Panc1 (cell line): ENCODE results near the gene ATXN1. TPM values are rescaled to one million over a fixed set of nuclear protein-coding genes. Genes with fewer than 3 reads are reported as not detected.
A peak's percentile ranks its signal among the peaks of the same experiment; 100 is the strongest.
"Not testable (repeated sequence)": the region's sequence is repeated elsewhere in the genome, so short reads cannot be mapped to it uniquely, and the experiment has no call there.

Source experiments
- ATAC-seq: fragments of 200-7000 bp; cut with Tn5 transposase; 2 replicates; pipeline ENCODE4 v1.9.1; 2020; ENCODE audit warnings: mild to moderate bottlenecking, moderate library complexity
- BruUV-seq: library from RNA; stranded (reverse); fragments of 400-500 nt; replicated peaks from 2 replicates; lab custom pipeline; 2021; lab: Mats Ljungman, UMichigan
- CTCF ChIA-PET: fragments of 300-600 bp; sonication (Branson Sonifier 250); formaldehyde crosslinking; loops from one replicate; lab custom pipeline; 2022; ENCODE audit warnings: antibody characterized with exemption; lab: Charles Lee
- POLR2A ChIA-PET: fragments of 300-600 bp; sonication (Branson Sonifier 250); formaldehyde crosslinking; loops from one replicate; lab custom pipeline; 2022; ENCODE audit warnings: antibody characterized with exemption; lab: Charles Lee
- DNase-seq: peaks from one replicate; pipeline ENCODE4 v3.0.0-alpha.2; 2010; ENCODE audit warnings: low read depth, low spot score
- H3K27ac ChIP-seq: 2 replicates; pipeline ENCODE4 v1.5.1; 2011; ENCODE audit warnings: mild to moderate bottlenecking, low read length, inconsistent platforms
- H3K27me3 ChIP-seq: fragments of 200-500 bp; sonication (Bioruptor generic); 2 replicates; pipeline ENCODE4 v1.6.0; 2014; ENCODE audit warnings: low read length, inconsistent platforms; ENCODE audit not compliant: control insufficient read depth, insufficient read depth
- H3K36me3 ChIP-seq: fragments of 200-500 bp; sonication (Bioruptor generic); 2 replicates; pipeline ENCODE4 v1.5.1; 2014; ENCODE audit warnings: inconsistent platforms, mild to moderate bottlenecking, low read length, moderate library complexity; ENCODE audit not compliant: control insufficient read depth, insufficient read depth
- H3K4me1 ChIP-seq: 2 replicates; pipeline ENCODE4 v1.5.1; 2011; ENCODE audit warnings: inconsistent platforms, mild to moderate bottlenecking, low read length, moderate library complexity; ENCODE audit not compliant: control insufficient read depth, insufficient read depth
- H3K4me3 ChIP-seq, 2 experiments: 2 replicates each; pipeline ENCODE4 v1.5.1; 2011 to 2012; ENCODE audit warnings: low read depth in 2 of 2, low read length in 2 of 2, mild to moderate bottlenecking in 2 of 2, inconsistent platforms in 1 of 2, moderate library complexity in 1 of 2
- H3K9me3 ChIP-seq: fragments of 200-500 bp; sonication (Bioruptor generic); 2 replicates; pipeline ENCODE4 v1.5.1; 2014; ENCODE audit warnings: low read depth, mild to moderate bottlenecking, inconsistent platforms, low read length, moderate library complexity; ENCODE audit not compliant: control insufficient read depth, insufficient read depth
- CTCF ChIP-seq: fragments of 450-650 bp; IDR thresholded peaks from 2 replicates; pipeline ENCODE4 v1.5.1; 2017; ENCODE audit warnings: mild to moderate bottlenecking
- POLR2AphosphoS5 ChIP-seq: IDR thresholded peaks from 2 replicates; pipeline ENCODE4 v1.6.1; 2012; ENCODE audit warnings: mild to moderate bottlenecking, low read depth, low read length, moderate library complexity
- REST ChIP-seq, 2 experiments: IDR thresholded peaks; 2 replicates each; pipeline ENCODE4 v1.6.1; 2011 to 2012; ENCODE audit warnings: low read depth in 2 of 2, control low read depth in 1 of 2, low read length in 1 of 2, mild to moderate bottlenecking in 1 of 2, moderate library complexity in 1 of 2; ENCODE audit not compliant: insufficient read depth in 1 of 2
- SIN3A ChIP-seq: IDR thresholded peaks from 2 replicates; pipeline ENCODE4 v1.6.1; 2012; ENCODE audit warnings: low read depth, mild to moderate bottlenecking, low read length, moderate library complexity, borderline replicate concordance; ENCODE audit not compliant: insufficient read depth
- TCF7L2 ChIP-seq: IDR thresholded peaks from 2 replicates; pipeline ENCODE4 v1.6.1; 2011; ENCODE audit warnings: mild to moderate bottlenecking, low read depth, low read length, inconsistent platforms
- in situ Hi-C: cut with HindIII; loops from 2 replicates; pipeline ENCODE4 v1.10.0; 2016; ENCODE audit warnings: low sequenced_read_pairs, low pct_unique_long_range_greater_than_20kb
- intact Hi-C: fragments of 100-400 bp; cut with micrococcal nuclease; formaldehyde crosslinking; loops from one replicate; pipeline ENCODE4 v1.10.0; 2022; ENCODE audit not compliant: unreplicated experiment
- total RNA-seq: library from RNA; stranded (reverse); gene quantifications from one replicate; pipeline ENCODE4 v1.2.1, GENCODE V29; 2021; ENCODE audit not compliant: unreplicated experiment

ATXN1 gene
- total RNA-seq, 1 experiment from 2014 or later, result 67.1 TPM

GRCh38 chr6:16704401-16705045 lies 56.7 kb downstream of the ATXN1 start:
- Histone ChIP-seq H3K4me1 (peaks cover 66% of the 10 kb centered on the region), H3K9me3 (no peaks in the 10 kb centered on the region), H3K27ac (peak overlapping the region; percentile 98), H3K36me3 (no peaks in the 10 kb centered on the region), H3K27me3 (no peaks in the 10 kb centered on the region), H3K4me3 (peak overlapping the region; percentile 22 to 49)
- BruUV-seq, result no TSS peak
- DNase-seq (no peak), ATAC-seq (peak; percentile 86)
- TF ChIP-seq REST (IDR thresholded peaks at IDR 0.05; ENCODE audit: insufficient read depth in 1 of 2, low read depth in 2 of 2, low read length in 1 of 2), result no peak
- TF ChIP-seq POLR2AphosphoS5, result no peak
- TF ChIP-seq TCF7L2, result no peak
- no peak for TF ChIP-seq SIN3A
- TF ChIP-seq CTCF, result no peak
- intact Hi-C loops (no loop called here), in situ Hi-C loops (no loop called here)
- POLR2A ChIA-PET, result no interaction called here
- CTCF ChIA-PET, result interaction anchor here (0.6 kb wide), 1 partner anchor 55 kb away, joined by 7 read pairs; no protein-coding TSS in a partner anchor

- CTCF ChIA-PET, H3K27me3 ChIP-seq, H3K4me3 ChIP-seq, H3K9me3 ChIP-seq, H3K36me3 ChIP-seq, POLR2A ChIA-PET, DNase-seq, ATAC-seq, BruUV-seq, in situ Hi-C loops, intact Hi-C loops: not testable (repeated sequence)
- Histone ChIP-seq H3K4me1 (peaks cover 69% of the 10 kb centered on the region), H3K27ac (0 out of 2 replicates have a peak overlapping the region, but pooled peaks have one; percentile 98)
These were observed 58.5 kb downstream of the ATXN1 start for GRCh38 chr6:16702627-16703378.

- DNase-seq (no peak), ATAC-seq (no peak)
- TF ChIP-seq TCF7L2 (no peak), REST (IDR thresholded peaks at IDR 0.05; ENCODE audit: insufficient read depth in 1 of 2, low read depth in 2 of 2, low read length in 1 of 2) (no peak), SIN3A (no peak)
- no peaks in the 10 kb centered on the region for H3K9me3 ChIP-seq
- no TSS peak for BruUV-seq
- ChIA-PET CTCF (interaction anchor here (0.9 kb wide), 1 partner anchor 35 kb away, joined by 3 read pairs; no protein-coding TSS in a partner anchor), POLR2A (interaction anchor here (0.6 to 1.7 kb wide), 2 partner anchors 11 to 108 kb away, joined by 5 to 8 read pairs; no protein-coding TSS in a partner anchor)
- no peaks in the 10 kb centered on the region for H3K27me3 ChIP-seq
- no peaks in the 10 kb centered on the region for H3K36me3 ChIP-seq
- peak overlapping the region; percentile 91 for H3K27ac ChIP-seq
- H3K4me3 ChIP-seq, result peak overlapping the region; percentile 17 to 19; a peak in 3 of 4 replicates
- in situ Hi-C loops, result no loop called here
- intact Hi-C loops, result no loop called here
- H3K4me1 ChIP-seq, result peaks cover 64% of the 10 kb centered on the region
These were observed 60.4 kb downstream of the ATXN1 start for GRCh38 chr6:16700916-16701234.
